GM21526 (cell line): Measurements from ENCODE around the gene SLC2A1.
"Not testable (repeated sequence)": the region's sequence is repeated elsewhere in the genome, so short reads cannot be mapped to it uniquely, and the experiment has no call there.

Source experiments
- ATAC-seq: cut with Tn5 transposase; IDR thresholded peaks from one replicate; pipeline ENCODE4 v1.9.1; 2021; ENCODE audit warnings: moderate library complexity; ENCODE audit not compliant: unreplicated experiment, low FRiP score

Gene SLC2A1

DNA sequence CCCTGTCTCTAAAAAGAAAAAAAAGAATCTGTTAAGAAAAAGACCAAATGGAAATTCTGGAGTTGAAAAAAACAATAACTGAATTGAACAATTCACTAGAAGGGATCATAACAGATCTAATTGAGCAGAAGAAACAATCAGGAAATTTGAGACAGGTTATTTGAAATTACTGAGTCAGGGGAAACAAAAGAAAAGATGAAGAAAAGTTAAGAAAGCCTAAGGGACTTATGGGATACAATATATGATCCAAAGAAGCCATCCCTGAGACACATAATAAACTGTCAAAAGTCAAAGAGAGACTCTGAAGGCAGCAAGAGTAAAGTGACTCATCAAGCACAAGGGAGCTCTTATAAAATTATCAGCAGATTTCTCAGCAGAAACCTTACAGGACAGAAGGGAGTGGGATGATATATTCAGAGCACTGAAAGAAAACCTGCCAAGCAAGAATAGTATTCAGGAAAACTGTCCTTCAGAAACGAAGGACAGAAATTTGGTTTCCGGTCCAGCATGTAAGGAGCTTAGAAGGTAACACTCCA is 44.5 kb downstream of the SLC2A1 start:
- ATAC-seq = no peak

DNA sequence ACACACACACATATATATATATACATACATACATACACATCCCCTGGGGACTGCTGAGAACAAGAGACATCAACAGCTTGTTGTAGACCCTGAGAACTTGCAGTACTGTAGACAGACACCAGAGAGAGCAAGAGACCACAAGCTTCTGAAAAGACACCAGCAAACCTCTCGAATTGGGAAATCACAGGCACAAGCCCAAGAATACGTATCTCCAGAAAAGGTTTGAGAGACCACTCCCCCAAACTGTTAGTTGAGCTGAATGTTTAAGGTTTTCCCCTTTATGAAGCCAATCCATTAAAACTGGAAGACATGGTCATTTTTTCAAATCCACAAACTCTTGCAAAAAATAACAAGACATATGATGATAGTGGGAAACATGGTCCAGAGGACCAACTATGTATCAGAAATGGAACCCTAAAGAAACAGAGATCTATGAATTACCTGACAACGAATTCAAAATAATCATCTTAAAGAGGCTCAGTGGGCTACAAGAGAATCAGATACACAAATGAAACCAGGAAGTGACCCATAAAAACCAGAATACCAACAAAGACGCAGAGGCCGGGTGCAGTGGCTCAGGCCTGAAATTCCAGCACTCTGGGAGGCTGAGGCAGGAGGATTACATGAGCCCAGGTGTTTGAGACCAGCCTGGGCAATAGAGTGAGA is 45.1 kb downstream of the SLC2A1 start:
- no peak for ATAC-seq

DNA sequence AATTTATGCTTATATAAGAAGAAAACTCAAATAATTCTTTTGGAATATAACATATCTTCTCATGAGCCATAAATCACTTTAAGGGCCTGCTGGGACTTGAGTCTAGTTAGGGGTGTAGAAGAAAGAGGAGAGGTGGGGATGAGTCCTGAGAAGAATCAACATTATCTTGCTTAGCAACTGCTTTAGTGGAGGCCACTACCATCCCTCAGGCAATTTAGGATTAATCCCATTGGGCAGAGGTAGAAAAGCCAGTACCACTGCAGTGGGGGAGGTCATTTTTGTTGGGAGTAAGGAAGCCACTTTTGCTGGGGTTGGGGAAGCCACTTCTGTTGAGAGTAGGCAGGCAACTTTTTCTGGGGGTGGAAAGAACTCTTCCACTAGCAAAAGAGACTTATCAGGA is 47.7 kb downstream of the SLC2A1 start:
- no peak for ATAC-seq

DNA sequence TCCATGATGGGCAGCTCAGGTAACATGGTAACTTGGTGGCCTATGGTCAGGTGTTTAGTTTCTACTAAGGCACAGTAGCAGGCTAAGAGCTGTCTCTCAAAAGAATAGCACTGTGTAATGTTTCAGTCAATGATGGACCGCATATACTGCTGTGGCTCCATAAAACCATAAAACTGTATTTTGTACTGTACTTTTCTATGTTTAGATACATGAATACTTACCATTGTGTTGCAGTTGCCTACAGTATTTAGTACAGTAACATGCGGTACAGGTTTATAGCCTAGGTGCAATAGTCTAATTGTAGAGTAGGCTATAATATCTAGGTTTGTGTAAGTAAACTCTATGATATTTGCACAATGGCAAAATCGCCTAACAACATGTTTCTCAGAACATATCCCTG is 50.6 kb downstream of the SLC2A1 start:
- no peak for ATAC-seq

DNA sequence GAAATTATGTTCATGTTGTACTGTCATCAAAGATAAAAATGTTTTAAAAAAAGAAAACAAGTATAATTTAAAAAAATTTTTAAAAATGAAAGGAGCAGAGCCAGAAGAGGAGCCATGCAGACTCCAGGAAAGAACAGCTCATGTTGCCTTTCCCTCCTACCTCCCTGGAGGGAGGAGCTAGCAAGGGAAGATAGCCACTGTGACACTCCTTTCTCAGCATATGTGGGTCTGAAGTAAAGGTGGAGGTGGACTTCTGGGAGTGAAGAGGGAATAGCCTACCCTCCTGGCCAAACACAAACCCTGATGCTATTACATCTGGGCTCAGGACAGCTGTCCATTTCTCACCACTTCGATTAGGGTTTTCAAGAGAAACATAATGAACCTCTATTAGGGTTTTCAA is 54.2 kb downstream of the SLC2A1 start:
- ATAC-seq = no peak

DNA sequence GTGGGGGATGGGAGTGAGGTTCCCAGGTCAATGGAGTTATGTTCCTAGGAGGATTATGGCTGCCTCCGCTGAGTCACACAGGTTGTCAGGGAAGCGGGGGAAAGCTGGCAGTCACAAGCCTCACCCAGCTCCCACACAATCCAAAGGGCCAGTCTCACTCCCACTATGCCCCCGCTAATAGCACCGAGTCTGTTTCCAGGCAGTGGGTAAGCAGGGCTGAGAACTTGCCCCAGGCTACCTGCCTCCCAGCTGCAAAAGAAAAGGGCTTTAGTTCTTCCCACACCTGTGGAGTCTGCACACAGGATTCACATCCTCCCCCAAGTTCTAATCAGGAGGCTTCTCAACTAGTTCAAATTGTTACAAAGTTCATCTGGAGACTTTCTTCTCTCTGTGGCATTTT is 58.7 kb downstream of the SLC2A1 start:
- ATAC-seq = not testable (repeated sequence)

DNA sequence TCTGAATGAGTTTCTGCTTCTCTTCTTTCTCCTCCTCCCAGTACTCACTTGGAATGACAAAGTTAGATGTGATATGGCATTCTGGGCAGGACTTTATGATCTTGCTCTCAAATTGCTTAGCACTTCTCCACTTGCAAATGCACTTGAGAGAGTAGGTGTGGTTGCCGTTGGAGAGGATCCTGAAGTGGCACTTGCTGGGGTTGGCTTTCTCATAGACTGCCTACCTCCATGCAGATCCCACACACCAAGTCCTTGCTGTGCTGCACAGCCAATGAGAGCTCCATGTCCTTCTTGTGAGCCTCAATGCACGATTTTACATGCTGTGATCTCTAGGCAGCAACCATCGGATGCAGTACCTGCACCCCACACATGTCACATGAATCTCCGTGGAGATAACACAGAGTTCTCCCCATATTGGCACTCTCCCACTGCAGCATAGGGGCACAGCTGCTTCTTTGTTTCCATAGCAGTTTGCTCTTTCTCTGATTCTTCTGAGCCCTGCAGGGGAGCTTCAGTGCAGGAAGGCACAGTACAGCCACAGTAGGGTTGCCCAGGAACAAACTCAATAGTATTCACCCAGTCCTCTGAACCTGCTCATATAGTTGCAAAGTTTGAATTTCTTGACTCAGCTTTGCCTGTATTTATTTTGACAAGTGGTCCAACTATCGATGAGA is 67.1 kb downstream of the SLC2A1 start:
- ATAC-seq = no peak

DNA sequence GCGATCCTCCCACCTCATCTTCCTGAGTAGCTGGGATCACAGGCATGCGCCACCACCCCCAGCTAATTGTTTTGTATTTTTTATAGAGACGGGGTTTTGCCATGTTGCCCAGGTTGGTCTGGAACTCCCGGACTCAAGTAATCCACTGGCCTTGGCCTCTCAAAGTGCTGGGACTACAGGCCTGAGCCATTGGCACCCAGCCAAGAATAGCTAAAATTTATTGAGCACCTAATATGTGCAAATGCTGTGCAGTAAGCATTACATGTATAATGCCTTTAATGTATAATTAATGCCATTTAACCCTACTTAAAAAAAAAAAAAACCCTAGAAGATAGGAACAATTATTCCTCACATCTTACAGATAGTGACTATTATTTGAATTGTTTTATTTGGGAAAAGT is 69.4 kb downstream of the SLC2A1 start:
- ATAC-seq = no peak

DNA sequence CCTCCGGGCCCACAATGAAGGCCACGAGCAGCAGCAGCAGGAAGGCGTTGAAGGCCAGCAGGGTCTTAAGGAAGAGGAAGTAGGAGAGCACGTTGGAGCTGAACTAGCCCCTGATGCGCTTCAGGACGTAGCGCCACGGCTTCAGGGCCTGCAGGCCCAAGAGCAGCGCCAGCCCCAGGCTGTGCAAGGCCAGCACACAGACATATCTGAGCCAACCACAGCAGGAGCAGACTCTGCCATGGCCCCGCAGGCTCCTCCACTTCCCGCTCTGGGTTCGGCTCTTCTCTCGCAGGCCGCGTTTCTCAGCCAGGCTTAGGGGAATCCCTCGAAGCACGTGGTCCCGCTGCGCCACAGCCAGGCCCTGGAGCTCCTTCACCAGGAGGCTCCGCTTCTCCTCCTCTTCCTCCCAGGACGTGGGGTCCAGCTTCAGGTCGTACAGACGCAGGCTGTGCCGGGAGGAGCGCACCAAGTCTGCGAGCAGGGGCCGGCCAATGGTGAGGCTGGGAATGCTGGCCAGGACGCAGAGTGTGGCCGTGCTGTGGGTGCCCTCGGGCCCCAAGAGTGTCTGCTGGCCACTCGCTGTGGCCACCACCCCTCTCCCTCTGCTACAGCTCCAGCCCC is 70.5 kb downstream of the SLC2A1 start:
- ATAC-seq = no peak

DNA sequence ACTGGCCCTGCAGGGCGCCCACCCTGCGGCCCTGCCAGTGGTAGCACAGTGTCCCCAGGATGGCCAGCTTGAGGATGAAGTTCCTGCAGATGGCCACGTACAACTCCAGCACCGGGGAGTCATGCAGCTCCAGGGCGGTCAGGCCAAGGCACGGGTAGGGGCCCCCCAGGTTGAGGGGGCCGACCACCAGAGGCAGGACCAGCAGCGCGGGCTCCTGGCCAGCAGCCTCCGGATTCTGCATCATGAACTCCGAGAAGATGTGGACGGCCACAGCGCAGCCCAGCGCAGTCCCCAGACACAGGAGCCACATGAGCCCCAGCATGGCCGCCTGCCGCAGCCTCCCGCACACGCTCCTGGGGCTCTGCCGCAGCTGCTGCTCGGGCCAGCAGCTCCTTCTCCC is 71.3 kb downstream of the SLC2A1 start:
- ATAC-seq = no peak

DNA sequence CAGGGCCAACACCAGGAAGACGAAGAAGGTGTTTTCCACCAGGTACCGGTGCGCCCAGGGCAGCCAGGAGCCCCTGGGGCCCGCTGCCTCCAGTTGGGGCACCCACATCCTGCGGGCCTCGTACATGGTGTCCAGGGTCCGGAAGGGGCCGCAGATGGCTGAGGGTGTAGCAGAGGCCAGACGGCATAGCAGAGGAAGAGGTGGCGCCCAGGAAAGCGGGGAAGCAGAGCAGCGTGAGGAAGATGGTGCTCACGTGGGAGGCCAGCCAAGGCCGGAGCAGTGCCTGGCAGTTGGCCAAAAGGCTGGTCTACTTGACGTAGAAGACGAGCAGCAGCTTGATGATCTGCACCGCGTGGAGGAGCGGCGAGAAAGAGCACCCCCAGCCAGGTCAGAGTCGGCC is 71.9 kb downstream of the SLC2A1 start:
- no peak for ATAC-seq

DNA sequence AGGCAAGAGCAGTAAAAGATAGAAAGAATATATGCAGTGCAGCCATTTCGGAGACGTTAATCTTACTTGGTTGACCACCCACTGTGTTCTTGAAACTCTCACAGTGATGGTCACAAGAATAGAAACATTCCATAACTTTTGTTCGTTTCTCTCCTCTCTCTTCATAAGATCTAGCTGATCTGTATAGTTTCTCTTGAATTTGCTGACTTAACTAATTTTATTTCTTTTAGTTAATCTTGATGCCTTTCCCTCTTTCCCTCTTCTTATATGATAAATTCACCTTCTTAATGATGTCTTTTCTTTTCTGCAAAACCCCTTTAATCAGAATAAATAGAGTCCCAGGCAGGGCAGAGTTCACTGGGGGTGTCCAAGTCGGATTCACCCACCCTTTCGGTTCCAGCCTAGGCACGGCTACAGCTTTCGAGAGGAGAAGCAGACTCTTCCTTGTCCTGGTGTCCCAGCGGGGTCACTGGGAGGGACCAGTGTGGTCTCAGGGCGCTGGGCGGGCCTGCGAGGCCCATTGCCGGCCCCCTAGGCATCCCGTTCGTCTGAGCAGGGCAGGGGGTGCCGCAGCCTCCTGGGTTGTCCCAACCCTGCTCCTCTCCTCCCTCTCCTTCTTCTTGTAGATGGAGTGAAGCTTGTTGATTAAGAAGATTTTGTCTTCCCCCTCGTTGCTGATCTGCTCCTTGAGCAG is 72.5 kb downstream of the SLC2A1 start:
- no peak for ATAC-seq

DNA sequence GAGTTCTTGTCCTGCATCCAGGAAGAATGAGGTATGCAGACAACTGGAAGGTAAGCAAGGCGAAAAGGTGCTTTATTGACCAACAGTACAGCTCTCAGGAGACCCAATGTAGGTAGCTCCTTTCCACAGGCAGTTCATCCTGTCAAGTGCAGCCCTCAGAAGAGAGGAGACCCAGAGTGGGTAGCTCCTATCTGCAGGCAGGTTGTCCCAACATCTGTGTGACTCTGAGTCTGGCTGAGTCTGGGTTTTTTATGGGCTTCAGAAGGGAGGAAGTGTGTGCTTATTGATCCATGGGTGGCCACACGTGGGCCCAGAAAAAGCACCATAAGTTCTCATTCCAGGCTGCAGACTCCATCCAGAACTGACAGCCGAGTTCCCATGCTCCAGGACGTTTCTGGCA is 78.3 kb downstream of the SLC2A1 start:
- ATAC-seq = no peak

DNA sequence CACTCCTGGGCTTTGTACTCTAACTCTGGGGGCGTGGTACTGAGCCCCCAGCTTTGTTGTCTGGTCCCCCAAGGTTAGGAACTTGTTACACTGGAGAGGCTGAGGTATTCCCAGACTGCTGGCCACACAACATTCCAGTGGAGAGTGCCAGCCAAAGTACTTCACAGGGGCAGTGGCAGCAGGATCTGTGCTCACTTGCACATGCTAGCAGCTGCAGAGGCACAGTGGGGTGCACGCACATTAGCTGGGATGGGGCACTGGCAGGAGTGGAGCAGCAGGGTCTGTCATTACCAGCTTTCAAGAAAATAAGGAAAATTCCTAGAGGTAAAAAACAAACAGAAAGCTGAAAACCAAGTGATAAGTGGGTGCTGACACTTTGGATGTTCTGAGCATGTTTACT is 81.3 kb downstream of the SLC2A1 start:
- no peak for ATAC-seq

DNA sequence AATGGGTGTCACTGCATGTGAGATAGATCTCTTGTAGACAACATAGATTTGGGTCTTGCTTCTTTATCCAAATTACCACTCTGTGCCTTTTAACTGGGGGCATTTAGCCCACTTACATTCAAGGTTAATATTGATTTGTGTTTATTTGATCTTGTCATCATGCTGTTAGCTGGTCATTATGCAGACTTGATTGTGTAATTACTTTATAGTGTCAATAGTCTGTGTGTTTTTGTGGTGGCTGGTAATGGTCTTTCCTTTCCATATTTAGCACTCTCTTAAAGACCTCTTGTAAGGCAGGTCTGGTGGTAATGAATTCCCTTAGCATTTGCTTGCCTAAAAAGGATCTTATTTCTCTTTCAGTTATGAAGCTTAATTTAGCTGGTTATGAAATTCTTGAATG is 82.7 kb downstream of the SLC2A1 start:
- no peak for ATAC-seq
